ENCODE data around the gene TSPAN11. TPM values are rescaled to one million over a fixed set of nuclear protein-coding genes. Genes with fewer than 3 reads are reported as not detected.

TSPAN11 gene
- total and polyA plus RNA-seq, 10 donors = 0.26 to 4.1 (median 1.4) TPM

DNA sequence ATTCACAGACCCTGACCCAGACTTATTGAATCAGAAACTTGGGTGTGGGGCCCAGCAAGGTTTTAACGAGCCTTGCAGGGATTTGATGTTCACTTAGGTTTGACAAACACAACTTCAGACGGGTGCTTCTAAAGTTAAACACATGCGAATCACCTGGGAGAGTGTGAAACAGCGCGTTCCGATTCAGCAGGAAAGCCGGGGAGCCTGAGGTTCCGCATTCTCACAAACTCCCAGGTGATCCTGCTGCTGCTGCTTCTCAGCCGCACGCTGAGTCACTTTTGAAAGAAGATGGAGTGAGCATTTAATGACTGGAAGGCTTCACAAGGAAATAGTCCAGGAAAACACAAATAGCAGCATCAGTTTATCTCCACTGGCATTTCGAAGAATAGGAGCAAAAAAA lies 102.9 kb downstream of the TSPAN11 start:
- H3K4me1 ChIP-seq = peaks cover 0 to 13% (median 7%) of the 10 kb centered on the region in 6 donors
- H3K27me3 ChIP-seq (replicated peaks in 1 of 7) = no peaks in the 10 kb centered on the region
- no peak overlapping the region for H3K4me3 ChIP-seq
- no peaks in the 10 kb centered on the region for H3K9me3 ChIP-seq
- TF ChIP-seq, protein P1, sequence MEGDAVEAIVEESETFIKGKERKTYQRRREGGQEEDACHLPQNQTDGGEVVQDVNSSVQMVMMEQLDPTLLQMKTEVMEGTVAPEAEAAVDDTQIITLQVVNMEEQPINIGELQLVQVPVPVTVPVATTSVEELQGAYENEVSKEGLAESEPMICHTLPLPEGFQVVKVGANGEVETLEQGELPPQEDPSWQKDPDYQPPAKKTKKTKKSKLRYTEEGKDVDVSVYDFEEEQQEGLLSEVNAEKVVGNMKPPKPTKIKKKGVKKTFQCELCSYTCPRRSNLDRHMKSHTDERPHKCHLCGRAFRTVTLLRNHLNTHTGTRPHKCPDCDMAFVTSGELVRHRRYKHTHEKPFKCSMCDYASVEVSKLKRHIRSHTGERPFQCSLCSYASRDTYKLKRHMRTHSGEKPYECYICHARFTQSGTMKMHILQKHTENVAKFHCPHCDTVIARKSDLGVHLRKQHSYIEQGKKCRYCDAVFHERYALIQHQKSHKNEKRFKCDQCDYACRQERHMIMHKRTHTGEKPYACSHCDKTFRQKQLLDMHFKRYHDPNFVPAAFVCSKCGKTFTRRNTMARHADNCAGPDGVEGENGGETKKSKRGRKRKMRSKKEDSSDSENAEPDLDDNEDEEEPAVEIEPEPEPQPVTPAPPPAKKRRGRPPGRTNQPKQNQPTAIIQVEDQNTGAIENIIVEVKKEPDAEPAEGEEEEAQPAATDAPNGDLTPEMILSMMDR (IDR thresholded peaks at IDR 0.05 in 8 of 11, conservative IDR thresholded peaks at IDR 0.05 in 3 of 11) = no peak
- no peak for TF ChIP-seq POLR2AphosphoS5 (IDR thresholded peaks at IDR 0.05)
- TF ChIP-seq POLR2A (IDR thresholded peaks at IDR 0.05) = no peak
- 81 to 86% (median 85%) methylated on average over 11 of the region's 11 CpGs for WGBS, 5 donors
- H3K27ac ChIP-seq = peak overlapping the region in 3 of 8 donors; percentile 31 to 41 (median 36)
- intact Hi-C loops (cut with DNase I; ENCODE audit: low total_unique reads) = no loop called here
- H3K36me3 ChIP-seq = no peaks in the 10 kb centered on the region
- DNase-seq = no peak

DNA sequence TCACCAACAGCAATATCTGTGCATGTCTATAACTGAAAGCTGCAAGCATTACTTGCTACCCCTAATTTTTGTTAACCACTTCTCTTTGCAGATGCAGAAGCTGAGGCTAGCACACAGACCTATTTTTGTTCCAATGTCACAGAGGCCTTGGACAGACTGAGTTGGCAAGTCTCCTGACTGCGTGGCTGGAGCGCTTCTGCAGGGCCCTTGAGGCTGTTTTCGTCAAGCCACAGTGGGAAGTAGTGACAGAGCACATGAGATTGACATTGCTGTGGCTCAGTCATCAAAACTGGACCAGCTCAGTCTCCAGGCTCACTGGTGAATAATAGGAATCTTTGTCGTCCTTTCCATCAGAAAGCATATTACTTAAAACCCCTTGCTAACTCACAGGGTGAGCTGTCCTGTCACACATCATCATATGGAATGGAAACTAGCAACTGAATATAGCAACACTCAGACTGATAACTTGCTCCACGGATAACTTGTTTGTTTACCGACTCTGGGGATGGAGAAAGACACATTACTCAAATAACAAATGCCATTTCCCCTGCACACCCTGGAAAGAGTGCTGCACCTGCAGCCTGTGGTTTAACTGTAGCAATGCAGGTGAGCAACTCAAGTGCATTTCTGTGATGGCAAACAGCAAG lies 103.5 kb downstream of the TSPAN11 start:
- Histone ChIP-seq H3K27me3 (replicated peaks in 1 of 7) (no peaks in the 10 kb centered on the region), H3K27ac (peak overlapping the region in 3 of 8 donors; percentile 31 to 41 (median 36)), H3K9me3 (no peaks in the 10 kb centered on the region), H3K36me3 (no peaks in the 10 kb centered on the region), H3K4me1 (peaks cover 0 to 13% (median 7%) of the 10 kb centered on the region in 6 donors), H3K4me3 (no peak overlapping the region)
- no peak for DNase-seq
- WGBS, 5 donors = 41 to 68% (median 55%) methylated on average over 6 of the region's 6 CpGs
- peak in 2 of 3 donors; percentile 19 to 24 for TF ChIP-seq POLR2AphosphoS5 (IDR thresholded peaks at IDR 0.05)
- TF ChIP-seq, protein P1 (IDR thresholded peaks at IDR 0.05 in 8 of 11, conservative IDR thresholded peaks at IDR 0.05 in 3 of 11) = no peak
- intact Hi-C loops (cut with DNase I; ENCODE audit: low total_unique reads) = no loop called here

DNA sequence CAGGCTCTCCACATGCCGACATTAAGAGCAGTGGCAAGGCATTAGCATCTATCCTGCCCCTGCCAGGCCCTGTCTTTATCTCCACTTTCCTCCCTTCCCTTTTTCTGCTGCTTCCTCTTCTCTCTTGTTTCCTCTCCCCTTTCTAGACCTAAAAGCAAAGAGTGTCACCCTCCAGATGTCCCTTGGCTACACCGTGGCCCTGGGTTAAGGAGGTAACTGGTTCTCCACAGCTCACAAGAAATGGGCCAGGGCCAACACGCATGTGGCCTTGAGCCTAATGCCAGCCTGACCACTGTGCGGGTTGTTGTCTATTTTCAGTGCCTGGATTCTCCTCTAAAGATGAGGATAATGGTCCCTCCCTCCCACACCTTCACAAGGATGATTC lies 105.4 kb downstream of the TSPAN11 start:
- Histone ChIP-seq H3K4me3 (no peak overlapping the region), H3K9me3 (no peaks in the 10 kb centered on the region), H3K4me1 (peaks cover 0 to 13% (median 7%) of the 10 kb centered on the region in 6 donors), H3K27ac (no peak overlapping the region), H3K36me3 (no peaks in the 10 kb centered on the region), H3K27me3 (replicated peaks in 1 of 7) (no peaks in the 10 kb centered on the region)
- TF ChIP-seq POLR2AphosphoS5 (IDR thresholded peaks at IDR 0.05) (no peak), POLR2A (IDR thresholded peaks at IDR 0.05) (no peak)
- intact Hi-C loops (cut with DNase I; ENCODE audit: low total_unique reads) = no loop called here
- WGBS, 5 donors = 45 to 61% (median 56%) methylated on average over 4 of the region's 4 CpGs
- DNase-seq = no peak

DNA sequence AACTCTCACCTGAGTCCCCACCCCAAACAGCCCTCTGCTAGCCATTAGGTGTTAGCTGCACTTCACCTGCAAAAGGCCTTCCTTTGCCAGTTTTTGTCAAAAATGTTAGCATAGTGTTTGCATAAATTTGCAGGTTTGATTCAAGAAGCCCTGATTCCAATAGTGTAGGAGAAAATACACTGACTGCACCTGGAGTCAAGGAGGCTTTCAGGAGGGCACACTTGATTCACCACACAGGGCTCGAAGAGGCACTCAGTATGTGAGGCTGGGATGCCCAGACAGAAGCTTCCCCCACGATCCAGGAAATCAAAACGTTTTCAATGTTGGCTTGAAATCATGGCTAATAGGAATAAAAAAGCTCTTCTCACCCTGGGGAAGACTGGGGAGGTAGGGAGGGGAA lies 106.6 kb downstream of the TSPAN11 start:
- Histone ChIP-seq H3K27ac (no peak overlapping the region), H3K4me1 (peaks cover 0 to 13% (median 7%) of the 10 kb centered on the region in 6 donors), H3K27me3 (replicated peaks in 1 of 7) (peaks cover 0 to 4% (median 0%) of the 10 kb centered on the region in 7 donors), H3K9me3 (no peaks in the 10 kb centered on the region), H3K36me3 (no peaks in the 10 kb centered on the region), H3K4me3 (no peak overlapping the region)
- TF ChIP-seq POLR2AphosphoS5 (IDR thresholded peaks at IDR 0.05) = no peak
- TF ChIP-seq POLR2A (IDR thresholded peaks at IDR 0.05) = no peak
- TF ChIP-seq, protein P1 (IDR thresholded peaks at IDR 0.05 in 8 of 11, conservative IDR thresholded peaks at IDR 0.05 in 3 of 11) = no peak
- intact Hi-C loops (cut with DNase I; ENCODE audit: low total_unique reads) = no loop called here
- DNase-seq = no peak
- WGBS, 5 donors = 42 to 85% (median 68%) methylated on average over 3 of the region's 3 CpGs

Measured in spleen (tissue), 11 donors.